ENCODE measurements around the gene TMOD3.
"Not testable (repeated sequence)": the region's sequence is repeated elsewhere in the genome, so short reads cannot be mapped to it uniquely, and the experiment has no call there.

Gene TMOD3

DNA sequence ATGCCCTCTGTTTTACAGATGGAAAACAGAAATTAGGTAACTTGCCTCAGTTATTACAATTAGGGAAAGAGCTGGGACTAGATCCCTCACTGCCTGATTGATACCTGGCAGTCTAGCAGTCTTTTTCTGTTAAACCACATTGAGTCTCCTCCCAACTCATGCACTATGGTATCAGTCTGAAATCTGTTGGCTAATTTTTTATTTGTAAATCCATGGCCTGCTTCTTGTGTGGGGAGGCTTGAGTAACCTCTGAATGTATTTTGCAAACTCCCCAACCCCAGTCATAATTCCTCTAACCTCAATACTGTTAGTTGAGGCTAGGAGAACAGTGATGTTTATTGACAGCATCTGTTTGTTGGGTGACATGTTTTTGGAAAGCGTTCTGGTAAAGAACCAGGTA lies 35.9 kb downstream of the TMOD3 start:
- DNase-seq, result no peak

DNA sequence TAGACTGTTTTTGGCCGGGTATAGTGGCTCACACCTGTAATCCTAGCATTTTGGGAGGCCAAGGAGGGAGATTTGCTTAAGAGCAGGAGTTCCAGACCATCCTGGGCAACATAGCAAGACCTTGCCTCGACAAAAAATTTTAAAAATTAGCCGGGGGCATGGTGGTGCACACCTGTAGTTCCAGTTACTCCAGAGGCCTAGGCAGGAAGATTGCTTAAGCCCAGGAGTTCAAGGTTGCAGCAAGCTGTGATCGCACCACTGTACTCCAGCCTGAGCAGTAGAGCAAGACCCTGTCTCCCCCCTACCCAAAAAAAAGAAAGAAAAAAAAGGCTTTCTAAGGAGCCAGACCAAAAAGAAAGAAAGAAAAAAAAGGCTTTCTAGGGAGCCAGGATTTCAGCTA lies 36.7 kb downstream of the TMOD3 start:
- DNase-seq, result no peak

DNA sequence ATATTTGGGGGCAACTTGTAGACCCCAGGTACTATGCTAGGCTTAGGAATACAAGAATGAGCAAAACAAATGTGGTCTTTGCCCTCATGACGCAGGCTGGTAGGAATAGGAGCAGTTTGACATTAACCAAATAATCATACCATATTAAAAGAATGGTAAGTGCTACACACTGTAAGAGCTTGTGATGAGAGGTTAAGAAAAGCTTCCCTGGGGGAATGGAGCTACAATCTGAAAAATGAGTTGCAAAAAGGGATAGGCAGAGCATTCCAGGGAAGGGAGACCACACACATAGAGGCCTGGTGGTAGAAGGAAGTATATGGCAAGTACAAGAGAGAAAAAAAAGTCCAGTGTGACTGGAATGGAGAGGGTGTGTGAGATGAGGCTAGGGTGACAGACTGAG lies 37.3 kb downstream of the TMOD3 start:
- no peak for DNase-seq

DNA sequence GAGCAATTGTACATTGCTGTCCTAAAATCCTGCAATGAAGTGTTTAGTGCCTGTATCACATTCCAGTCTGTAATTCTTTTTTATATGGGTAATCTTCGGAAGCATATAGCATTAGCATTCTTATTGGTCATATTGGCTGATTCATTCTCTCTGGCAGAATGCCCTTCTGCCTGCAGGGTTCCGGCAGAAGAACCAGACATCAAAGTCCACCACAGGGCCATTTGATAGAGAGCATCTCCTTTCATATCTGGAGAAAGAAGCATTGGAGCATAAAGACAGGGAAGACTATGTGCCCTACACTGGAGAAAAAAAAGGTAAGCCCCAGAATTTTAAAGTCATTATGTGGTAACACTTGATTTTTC lies 39.6 kb downstream of the TMOD3 start:
- no peak for DNase-seq

DNA sequence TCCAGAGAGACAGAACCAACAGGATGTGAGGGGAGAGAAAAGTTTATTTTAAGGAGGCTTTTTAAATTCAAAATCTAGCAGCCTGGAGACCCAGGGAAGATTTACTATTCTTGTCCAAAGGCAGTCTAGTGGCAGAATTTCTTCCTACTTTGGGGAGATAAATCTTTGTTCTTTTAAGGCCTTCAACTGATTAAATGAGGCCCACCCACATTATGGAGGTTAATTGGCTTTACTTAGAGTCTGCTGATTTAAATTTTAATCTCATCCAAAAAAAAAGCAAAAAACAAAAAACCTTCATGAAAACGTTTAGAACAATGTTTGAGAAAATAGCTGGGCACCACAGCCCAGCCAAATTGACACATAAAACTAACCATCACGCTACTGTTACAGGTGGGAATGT lies 41.3 kb downstream of the TMOD3 start:
- DNase-seq, result no peak

DNA sequence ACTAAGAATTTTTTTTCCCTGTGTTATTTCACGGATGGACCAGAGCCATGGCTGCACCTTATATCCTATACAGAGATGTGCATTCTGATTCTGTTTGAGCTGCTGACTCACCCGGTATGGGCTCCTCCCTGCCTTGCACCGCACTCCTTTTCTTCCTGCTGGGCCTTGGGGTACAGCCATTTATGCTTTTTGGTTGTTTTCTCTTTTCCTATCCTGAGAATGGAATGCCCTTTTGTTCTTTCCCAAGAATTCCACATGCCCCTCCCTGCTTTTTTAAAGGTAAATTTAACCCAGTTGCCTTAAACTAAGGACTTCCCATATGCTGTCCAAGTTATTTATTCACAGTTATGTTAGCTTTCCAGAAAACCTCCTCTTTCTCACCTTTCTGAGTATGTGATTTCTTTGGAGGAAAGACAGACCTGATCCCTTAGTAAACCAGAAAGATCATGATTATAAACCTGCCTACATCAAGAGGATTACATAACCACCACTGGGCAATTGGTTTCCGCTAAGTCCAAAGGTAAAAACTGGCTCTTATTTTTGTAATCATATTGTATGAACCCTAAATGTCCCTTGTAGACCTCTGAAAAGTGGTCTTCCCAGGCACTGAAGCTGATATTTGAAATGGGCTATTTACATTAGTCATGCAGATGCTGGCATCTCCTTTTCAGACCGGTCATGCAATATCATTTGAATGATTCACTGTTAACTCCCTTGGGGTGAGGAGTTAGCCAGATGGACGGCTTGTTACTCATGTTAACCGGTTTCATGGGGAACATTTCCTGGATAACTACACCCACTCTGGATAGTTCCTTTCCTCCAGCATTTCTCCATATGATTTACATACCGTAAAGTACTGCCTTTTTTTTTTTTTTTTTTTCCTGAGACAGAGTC lies 45.5 kb downstream of the TMOD3 start:
- no peak for DNase-seq

DNA sequence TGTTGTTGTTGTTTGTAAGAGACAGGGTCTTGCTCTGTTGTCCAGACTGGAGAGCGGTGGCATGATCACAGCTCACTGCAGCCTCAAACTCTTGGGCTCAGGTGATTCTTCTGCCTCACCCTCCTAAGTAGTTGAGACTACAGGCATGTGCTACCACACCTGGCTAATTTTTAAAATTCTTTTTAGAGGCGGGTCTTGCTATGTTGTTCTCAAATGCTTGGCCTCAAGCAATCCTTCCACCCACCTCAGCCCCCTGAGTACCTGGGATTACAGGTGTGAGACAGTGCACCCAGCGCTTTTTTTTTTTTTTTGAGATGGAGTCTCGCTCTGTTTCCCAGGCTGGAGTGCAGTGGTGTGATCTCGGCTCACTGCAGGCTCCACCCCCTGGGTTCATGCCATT lies 46.7 kb downstream of the TMOD3 start:
- no peak for DNase-seq

DNA sequence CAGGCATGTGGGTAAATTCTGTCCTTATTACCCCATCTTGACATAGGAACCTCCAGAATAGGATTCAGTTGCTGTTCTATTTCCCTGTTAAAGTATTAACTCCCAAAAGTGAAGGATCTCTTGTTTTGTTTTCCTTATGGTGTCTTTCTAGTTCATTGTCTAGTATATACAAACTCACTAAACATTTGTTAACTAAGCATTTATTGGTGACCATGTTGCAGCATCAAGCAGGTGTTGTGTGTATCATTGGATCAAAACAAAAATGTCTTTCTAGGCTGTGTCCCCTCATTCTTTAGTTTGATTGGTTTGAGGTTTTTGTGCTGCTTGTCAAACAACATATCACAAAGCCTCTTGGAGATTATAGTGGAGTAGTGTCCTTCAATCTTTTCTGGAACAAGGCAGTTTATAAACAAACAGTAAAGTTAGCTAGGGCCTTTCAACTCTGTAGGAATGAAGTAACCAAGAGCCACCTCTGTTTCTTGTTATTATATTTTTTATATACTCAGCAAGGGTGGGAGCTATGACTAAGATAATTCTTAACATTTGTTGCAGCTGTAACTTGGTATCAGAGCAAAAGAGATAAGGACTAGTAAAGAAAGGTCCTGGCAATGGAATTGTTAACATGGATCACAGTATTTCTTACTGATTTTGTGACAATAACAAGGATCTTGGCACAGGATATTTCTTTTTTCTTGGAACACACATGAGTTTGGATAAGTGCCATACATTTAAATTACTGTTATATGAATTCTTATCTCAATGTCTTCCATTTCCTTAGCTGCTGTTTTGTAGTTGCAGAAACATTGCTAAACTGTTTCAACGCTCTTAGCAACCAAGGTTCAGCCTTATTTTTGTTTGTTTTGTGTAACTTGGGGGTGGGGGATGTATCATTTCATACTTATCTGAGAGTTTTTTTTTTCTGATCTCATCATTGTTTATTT lies 49.3 kb downstream of the TMOD3 start:
- no peak for DNase-seq

DNA sequence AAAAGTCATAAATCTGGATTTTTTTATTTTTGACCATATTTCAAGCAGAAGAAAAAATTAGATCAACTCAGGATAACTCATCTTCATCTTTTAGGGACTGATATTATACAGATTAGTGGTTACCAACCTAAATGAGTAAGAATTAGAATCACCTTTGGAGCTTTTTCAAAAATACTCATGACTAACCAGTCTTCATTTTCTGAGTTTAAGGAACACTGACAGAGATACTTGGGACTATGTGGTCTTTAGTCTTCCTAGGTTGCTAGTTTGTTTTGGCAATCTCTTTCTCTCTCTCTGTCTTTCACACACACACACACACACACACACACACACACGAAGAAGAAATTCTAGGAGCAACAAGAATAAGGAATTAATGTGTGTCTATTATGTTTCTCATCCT lies 50.1 kb downstream of the TMOD3 start:
- DNase-seq, result no peak

DNA sequence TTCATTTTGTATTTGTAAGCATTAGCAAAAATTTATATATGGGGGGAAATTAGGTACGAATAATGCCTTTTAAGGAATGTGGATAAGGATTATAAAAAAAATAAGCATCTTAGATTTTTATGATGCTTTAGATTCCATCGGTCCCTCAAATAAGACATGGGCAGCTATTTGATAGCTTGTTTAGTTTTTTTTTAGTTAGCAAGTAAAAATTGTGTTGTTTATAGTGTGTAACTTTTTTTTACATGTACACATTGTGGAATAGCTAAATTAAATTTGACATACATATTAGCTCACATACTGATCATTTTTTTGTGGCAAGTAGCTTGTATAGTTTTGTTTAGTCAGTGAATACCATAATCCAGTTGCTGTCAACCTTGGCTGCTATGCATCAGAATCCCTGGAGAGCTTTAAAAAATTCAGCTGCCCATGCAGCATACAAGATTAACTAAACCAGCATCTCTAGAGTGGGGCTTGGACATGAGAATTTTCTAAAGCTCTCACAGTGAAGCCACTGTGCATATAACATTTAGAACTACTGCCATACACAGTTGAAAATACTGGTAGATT lies 53.9 kb downstream of the TMOD3 start:
- no peak for DNase-seq

DNA sequence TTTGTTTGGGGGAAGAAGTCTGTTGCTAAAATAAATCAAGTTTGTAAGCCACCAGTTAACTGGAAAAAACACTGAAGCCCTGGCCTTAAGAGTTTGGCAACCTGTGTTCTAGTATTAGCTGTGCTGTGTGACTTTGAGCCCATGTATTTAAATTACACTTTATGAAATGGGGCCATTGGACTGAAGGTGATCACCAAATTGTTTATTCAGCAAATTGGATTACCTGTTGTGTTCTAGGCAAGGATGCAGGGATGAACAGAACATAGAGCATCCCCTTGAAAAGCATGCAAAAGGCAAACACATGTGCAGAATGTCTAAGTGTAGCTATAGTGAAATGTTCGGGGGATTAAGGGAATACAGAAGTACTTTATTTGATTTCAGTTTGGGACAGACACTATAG lies 54.6 kb downstream of the TMOD3 start:
- DNase-seq, result no peak

DNA sequence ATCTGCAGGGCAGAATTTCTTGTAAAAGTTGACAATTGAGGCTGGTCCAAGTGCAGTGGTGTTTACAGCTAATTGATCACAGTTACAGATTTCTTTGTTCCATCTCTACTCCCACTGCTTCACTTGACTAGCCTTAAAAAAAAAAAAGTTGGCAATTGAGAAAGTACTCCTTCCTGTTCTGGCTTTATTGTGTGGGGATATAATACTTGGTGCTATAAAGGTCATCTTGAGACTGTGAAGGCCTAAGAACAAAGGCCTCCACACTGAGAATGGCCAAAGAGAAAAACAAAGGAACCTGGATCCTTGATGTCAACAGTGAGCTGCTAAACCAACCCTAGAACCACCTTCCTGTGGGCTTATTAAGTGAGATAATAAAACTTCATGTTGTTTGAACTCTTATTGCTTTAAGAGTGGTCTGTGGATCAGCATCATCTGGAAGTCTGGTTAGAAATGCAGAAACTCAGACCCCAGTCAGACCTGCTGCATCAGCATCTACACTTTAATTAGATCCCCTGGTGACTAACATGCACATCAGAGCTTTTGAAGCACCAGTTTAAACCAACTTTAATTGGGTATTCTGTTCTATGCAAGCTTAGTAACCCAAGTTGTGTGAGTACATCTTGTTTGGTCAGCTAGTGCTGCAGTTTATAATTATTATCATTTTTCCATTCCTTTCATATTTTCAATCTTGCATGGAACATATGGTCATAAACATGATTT lies 55.2 kb downstream of the TMOD3 start:
- DNase-seq, result no peak

DNA sequence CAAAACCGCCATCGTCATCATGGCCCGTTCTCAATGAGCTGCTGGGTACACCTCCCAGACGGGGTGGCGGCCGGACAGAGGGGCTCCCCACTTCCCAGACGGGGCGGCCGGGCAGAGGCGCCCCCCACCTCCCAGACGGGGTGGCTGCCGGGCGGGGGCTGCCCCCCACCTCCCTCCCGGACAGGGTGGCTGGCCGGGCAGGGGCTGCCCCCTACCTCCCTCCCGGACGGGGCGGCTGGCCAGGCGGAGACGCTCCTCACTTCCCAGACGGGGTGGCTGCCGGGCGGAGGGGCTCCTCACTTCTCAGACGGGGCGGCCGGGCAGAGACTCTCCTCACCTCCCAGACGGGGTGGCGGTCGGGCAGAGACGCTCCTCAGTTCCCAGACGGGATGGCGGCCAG lies 56.3 kb downstream of the TMOD3 start:
- DNase-seq, result not testable (repeated sequence)

DNA sequence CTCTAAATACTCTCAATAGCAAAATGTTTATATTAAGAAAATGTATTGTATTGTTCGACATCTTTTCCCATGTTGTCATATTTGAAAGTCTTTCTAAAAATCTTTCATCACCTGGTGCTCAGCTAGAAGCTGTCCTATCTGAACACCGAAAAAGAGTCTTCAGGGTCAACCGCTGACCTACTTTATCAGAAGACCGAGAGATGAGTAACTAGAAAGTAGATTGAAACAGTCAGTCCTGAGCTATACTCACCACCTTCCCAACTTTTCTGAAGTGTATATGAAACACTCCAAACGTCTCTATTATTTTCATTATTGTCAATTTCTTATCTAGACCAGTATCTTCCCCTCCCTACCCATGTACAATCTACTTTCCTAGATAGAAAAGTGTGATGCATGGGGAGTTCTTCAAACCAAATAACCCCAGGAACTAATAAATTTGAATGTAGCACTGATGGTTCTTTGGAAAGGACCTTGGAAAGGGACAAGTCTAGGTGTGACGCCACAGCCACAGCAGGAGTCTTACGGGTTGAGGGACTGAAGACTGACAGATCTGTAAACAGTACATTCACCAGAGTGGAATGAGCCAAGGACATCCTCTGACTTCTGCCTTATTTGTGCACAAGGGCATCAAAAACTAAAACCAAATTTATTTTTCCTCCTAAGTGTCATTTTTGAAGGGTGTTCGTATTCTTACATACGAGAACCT lies 58.6 kb downstream of the TMOD3 start:
- DNase-seq, result no peak

DNA sequence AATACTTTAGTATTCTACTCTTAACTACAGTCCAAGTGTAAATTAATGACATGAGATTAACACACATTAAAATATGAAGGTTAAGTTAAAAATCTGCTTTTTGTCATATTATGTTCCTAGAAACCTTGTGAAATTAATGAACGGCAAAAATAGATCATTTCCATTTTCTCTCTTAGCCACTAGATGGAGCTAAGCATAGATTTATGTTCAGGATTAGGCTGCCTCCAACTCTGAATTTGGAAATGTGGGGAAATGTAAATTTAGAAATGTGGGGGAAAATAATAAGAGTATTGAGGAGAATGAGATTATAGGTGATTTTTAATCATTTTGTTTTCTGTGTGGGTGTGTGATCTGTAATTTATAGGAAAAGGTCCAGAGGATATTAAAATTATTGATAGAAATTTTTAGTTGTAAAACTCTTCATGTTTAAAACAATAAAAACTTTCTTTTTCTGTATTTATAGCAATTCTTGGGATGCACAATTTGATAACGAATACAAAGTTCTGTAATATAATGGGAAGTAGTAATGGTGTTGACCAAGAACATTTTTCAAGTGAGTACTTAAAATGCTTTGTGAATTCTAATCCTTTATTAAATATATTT lies 59.2 kb downstream of the TMOD3 start:
- DNase-seq, result no peak

DNA sequence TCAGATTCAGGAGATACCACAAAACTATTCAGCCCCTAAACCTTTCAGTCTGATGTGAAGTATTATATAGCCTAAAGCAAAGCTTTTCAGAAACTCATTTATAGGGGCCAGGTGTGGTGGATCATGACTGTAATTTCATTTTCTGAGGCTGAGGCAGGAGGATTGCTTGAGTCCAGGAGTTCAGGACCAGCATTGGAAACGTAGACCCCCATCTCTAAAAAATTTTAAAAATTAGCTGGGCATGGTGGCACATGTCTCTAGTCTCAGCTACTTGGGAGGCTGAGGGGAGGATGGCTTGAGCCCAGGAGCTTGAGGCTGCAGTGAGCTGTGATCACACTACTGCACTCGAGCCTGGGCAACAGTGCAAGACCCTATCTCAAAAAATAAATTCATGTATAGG lies 60.0 kb downstream of the TMOD3 start:
- DNase-seq, result no peak

DNA sequence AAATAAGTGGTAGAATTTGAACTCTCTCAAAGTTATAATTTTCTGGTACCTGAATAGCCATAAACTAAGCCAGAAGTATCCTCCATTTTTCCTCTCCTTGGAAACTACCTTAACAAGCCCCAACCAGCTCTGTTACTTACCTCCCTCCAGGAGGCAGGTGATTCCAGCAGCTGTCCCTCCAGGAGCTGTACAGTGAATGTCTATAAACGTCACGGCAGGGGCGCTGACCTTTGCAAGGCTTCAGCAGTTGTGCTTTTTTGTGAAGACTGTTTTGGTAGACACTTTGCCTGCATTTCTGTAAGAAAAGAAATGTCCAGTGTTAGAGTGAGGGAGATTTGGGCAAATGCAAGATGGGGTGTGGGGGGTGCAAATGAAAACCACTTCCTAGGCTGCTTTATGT lies 75.0 kb downstream of the TMOD3 start:
- DNase-seq, result no peak

DNA sequence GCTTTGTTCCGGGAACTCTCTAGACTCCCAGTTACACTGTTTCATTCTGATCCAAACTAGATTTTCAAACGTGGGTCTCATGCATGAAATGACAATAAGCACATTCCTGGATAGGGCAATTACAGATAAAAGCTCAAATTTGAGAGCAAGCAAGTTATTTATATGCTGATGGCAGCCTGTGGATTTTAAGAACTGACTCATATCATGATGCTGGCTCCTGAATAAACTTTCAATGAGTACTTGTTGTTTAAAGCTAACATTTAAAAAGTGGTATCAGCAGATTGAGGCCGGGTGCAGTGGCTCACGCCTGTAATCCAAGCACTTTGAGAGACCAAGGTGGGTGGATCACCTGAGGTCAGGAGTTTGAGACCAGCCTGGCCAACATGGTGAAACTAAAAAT lies 75.5 kb downstream of the TMOD3 start:
- DNase-seq, result no peak

DNA sequence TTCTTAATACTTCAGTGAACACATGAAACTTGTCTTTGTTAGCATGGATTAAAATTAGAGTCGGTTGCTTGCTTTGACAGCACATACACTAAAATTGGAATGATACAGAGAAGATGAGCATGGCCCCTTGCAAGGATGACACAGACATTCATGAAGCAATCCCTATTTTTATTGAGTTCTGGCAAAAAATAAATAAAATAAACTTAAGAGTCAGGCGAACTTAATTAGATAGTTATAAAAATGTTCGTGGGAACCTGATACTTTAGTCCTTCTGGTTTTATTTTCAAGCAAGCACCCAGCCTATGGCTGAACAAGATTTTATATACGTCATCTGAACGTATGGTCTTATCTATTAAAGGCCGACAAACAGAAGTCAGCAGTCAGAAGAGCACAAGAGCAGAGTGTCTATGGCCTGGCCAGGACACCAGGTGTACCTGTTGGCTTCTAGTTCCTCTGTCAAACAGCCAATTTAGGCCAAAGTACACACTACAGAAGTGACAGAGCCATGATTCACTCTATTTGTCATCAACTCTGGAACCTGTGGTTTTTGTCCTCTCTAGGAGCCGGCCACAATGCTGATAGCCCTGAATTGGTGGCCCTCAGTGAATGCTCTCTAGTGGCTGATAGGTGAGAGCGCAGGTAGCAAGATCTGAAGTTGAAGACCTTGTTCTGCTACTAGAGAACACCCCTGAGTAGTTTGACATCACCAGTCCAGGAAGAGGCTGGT lies 77.8 kb downstream of the TMOD3 start:
- no peak for DNase-seq

DNA sequence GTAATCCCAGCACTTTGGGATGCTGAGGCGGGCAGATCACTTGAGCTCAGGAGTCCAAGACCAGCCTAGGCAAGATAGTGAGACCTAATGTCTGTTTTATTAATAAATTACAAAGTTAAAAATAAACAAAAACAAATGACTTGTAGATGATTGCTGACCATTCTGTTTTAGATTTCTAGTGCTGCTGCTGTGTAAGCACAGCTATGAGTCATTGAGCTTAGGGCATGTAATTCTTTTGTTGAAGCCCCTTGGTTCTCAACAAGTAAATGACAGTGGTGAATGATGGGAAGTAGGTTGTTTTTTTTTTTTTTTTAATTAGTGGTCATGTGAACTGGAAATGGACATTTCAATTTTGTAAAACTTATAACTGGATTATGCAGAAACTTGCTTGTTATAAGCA lies 78.9 kb downstream of the TMOD3 start:
- no peak for DNase-seq

DNA sequence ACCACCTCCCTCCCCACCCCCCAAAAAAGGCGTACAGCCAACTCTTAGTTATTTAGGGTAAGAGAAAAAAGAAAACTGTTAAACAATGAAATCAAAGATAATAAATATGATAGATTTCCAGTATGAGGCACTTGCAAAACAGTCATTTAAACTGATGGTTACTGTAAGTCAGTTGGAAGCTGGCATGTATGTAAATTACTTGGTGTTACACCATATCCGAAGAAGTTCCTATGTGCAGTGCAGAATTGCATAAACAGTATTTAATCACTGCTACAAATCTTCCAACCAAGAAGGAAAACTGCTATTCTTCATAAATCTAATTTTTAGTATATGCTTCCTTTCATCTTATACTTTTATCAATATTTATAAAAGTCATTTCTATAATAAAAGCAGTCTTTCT lies 80.1 kb downstream of the TMOD3 start:
- no peak for DNase-seq
